DOHH2 (cell line): Measurements from ENCODE around the gene SRGAP2C.
"Not testable (repeated sequence)": the region's sequence is repeated elsewhere in the genome, so short reads cannot be mapped to it uniquely, and the experiment has no call there.

Source experiments
- EZH2phosphoT487 ChIP-seq: fragments of 200-600 bp; sonication (generic); IDR thresholded peaks from 2 replicates; pipeline ENCODE4 v1.6.1; 2017; ENCODE audit warnings: borderline replicate concordance, mild to moderate bottlenecking, antibody characterized with exemption, low read length, moderate library complexity, mixed read lengths
- TF ChIP-seq, protein P1 (sequence below): fragments of 200-600 bp; sonication (generic); IDR thresholded peaks from one replicate; pipeline ENCODE4 v1.5.1; 2014; ENCODE audit warnings: antibody characterized with exemption, mild to moderate bottlenecking, low read depth, low read length; ENCODE audit not compliant: poor library complexity, severe bottlenecking

DNA sequence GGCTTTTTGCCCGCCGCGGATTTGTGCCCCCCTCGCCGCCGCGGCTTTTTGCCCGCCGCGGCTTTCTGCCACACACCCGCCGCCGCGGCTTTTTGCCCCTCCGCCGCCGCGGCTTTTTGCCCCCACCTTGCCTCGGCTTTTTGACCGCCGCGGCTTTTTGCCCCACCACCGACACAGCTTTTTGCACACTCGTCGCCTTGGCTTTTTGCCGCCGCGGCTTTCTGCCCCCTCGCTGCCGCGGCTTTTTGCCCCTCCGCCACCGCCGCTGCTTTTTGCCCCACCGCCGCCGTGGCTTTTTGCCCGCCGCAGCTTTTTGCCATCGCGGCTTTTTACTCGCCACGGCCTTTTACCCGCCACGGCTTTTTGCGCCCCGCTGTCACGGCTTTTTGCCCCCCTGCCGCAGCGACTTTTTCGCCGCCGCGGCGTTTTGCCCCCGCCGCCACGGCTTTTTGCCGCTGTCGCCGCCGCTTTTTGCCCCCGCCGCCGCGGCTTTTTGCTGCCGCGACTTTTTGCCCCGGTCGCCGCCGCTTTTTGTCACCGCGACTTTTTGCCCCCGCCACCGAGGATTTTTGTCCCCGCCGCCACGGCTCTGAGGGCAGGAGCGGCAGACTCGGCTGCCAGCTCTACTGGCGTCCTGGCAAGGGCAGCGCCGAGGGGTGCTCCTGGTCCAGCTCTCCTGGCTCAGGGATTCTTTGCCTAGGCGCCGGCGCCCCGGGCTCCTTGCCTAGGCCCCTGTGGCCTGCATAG is 211.7 kb downstream of the SRGAP2C start:
- TF ChIP-seq EZH2phosphoT487: not testable (repeated sequence)
- TF ChIP-seq, protein P1, sequence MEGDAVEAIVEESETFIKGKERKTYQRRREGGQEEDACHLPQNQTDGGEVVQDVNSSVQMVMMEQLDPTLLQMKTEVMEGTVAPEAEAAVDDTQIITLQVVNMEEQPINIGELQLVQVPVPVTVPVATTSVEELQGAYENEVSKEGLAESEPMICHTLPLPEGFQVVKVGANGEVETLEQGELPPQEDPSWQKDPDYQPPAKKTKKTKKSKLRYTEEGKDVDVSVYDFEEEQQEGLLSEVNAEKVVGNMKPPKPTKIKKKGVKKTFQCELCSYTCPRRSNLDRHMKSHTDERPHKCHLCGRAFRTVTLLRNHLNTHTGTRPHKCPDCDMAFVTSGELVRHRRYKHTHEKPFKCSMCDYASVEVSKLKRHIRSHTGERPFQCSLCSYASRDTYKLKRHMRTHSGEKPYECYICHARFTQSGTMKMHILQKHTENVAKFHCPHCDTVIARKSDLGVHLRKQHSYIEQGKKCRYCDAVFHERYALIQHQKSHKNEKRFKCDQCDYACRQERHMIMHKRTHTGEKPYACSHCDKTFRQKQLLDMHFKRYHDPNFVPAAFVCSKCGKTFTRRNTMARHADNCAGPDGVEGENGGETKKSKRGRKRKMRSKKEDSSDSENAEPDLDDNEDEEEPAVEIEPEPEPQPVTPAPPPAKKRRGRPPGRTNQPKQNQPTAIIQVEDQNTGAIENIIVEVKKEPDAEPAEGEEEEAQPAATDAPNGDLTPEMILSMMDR: not testable (repeated sequence)
